Pulmonary artery endothelial cell (primary cell): Measurements from ENCODE around the gene GRM2. TPM values are rescaled to one million over a fixed set of nuclear protein-coding genes. Genes with fewer than 3 reads are reported as not detected.

Experiments used
- DNase-seq: peaks from one replicate; pipeline ENCODE4 v3.0.0-alpha.2; 2011; ENCODE audit warnings: low read depth, low spot score
- total RNA-seq: library from RNA; depleted of rRNA; stranded (reverse); fragments of >200 nt; gene quantifications from 2 replicates; pipeline ENCODE4 v1.2.3, GENCODE V29; 2014

Gene GRM2
- 0.18 TPM in 1 of 2 replicates, not detected in the other for total RNA-seq

DNA sequence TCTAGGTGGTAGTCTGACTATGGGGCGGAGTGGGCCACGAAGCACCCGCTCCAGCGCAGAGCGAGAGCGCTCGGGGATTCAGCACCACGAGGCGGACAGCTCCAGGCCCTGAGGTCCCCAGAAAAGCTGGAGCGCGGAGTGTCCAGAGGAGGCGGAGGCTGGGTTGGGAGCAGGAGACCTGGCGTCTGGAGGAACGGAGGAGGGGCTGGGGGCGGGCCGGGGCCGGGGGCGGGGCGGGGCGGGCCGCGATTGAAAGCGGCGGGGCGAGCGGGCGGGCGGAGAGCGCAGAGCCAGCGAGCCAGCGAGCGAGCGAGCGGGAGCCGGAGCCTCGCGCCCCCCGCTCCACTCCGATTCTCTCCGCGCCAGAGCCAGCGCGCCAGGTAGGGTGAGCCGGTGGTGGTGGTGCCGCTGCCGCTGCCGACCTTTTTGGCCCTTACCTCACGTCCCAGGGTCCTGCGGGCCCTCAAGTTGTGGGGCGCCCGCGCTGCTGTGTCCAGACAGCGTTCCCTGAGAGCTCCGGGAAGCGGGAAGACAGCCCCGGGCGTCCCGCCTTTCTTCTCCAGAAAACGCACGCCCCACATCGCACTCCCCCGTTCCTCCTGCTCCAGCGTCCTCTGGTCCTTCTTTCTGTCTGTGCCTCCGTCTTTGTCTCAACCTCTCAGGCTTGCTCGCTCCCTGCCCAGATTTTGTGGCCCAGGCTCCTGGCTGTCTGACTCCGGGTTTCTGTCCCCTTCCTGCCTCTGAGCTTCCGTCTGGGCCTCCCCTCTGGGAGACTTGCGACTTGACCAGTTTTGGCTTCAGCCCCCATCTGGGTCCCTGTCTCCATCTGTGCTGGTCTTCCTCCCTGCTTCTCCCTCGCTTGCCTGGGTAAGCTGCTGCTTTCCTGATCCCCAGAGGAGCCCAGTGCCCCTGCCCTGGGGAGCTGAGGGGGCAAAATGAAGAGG lies at the start of gene GRM2:
TSS of gene GRM2 (plus strand) at position 281 of the 944 bp plus-strand sequence. CDS start 1,916 bp downstream, outside the sequence.
- peak; percentile 47 for DNase-seq

DNA sequence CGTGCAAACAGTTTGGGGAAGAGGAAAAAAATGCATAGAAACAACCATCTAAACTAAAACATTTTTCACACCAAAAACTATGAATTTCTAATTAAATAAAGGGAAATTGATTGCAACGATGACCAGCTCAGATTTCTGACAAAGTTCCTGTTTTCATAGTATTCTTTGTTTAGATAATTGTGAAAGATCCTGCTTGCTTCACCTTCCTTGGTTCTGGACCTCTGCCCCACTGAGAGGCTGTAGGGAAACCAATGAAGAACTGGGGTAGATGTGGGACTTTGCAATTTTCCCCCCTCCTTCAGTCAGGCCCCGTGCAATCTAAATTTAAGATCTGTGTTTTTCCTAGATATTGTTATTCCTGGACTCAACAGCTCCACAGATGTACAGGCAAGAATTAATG lies 49.6 kb upstream of the GRM2 start:
- no peak for DNase-seq

DNA sequence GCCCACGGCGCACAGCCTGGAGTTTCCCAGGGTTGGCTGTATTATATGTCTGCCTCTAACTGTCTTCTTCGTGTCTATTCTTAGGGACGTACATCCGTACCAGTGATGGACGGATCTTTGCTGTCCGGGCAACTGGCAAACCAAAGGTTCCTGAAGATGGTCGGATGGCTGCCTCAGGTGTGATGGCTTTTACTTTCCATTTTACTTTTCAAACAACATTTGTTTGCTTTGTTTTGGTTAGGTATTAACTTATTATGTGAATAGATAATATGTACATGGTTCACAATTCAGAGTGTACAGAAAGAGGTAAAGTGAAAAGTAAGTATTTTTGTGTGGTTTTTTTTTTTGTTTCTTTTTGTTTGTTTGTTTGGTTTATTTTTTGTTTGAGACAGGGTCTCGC lies 46.9 kb upstream of the GRM2 start:
- DNase-seq: no peak

DNA sequence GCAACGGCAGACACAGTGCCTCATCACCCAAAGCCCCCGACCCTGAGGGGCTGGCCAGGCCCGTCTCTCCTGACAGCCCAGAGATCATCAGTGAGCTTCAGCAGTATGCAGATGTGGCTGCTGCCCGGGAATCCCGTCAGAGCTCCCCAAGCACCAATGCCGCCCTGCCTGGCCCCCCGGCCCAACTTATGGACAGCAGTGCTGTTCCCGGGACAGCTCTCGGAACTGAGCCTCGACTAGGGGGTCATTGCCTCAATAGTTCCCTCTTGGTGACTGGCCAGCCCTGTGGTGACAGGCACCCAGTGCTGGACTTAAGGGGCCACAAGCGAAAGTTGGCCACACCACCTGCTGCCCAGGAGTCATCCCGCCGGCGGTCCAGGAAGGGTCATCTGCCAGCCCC lies 44.4 kb upstream of the GRM2 start:
- DNase-seq: no peak

DNA sequence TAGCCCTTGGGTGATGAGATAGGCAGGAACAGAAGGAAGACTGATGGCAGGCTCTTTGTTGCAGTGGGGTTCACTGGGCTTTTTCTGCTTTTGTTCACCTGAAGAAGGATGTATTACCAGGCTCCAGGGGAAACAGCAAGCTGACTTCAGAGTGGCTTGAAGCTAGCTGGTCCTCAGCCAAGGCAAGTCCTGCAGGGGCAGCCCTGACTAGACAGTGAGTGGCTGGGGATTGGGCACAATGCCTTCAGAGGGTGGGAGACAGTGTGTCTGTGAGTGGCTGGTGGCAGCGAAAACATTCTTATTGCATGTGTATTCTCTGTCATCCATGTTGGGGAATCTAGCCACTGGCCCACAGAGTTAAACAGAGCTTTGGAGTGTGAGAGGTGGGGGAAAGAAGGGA lies 38.1 kb upstream of the GRM2 start:
- DNase-seq: no peak

DNA sequence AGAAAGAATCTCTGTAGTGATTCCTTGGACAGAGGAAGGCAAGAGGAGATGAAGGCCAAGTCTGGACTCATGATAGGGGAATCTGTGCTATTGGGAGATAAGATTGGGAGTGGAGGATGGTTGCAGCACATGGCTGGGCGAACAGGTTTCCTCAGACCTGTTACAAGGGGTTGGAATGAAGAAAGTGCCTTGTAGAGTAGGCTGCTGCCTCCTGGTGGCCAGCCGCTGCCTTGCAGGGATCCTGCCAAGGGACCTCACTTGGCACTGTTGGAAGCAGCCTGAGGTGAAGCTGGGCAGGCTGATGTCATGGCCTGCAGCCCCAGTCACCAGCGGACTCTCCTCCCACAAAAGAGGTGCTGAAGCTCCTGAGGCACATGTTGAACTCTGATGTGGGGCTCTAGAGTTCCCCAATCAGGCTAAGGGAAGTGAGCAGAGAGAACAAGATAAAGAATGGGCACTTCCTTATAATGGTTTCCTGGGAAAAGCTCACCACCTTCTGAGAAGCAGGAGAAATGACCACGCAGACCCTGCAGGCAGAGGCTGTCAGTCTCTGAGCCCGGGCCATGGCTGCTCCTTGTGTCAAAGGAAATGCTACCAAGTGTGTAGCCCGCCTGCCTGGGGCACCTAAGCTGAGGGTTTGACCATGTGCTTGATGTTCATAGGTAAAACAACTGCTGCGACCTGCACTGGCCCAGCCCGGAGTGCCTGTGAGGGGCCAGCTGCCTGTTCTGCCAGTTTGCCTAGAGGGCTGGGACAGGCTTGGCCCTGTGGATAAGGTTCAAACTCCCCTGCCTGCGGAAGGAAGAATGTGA lies 37.4 kb upstream of the GRM2 start:
- peak; percentile 50 for DNase-seq

DNA sequence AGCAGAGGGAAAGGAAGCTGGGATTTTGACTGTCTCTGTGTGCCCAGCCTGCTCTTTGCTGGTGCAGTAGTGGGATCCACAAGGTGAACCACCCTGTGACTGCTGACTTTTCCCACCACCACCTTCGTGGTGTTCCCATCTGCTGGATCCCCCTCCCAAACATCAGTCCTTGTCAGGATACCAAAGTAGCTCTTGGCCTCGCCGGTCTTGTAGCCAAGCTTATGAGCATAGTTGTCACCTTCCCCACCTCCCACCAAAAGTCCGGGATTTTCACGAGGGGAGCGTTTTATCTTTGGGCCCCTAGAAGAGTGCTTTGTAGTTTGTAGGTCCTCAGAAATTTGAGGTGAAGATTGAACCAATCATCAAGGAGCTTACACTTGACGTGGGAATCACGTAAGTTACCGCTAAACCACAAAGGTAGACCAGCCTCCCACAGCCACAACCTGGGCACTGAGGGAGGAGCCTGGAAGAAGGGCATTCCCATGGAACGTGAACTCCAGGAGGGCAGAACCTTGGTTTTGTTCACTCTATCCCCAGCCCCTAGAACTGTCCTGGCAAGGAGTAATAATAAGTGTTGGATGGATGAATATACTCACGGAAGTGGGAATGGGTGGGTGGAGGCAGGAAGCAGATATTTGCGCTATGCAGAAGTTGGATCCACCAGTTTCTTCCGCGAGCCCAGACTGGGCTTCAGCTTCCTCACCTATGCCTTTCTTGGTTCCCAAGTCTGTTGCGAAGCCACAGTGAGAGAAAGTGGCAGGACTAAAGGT lies 36.6 kb upstream of the GRM2 start:
- no peak for DNase-seq

DNA sequence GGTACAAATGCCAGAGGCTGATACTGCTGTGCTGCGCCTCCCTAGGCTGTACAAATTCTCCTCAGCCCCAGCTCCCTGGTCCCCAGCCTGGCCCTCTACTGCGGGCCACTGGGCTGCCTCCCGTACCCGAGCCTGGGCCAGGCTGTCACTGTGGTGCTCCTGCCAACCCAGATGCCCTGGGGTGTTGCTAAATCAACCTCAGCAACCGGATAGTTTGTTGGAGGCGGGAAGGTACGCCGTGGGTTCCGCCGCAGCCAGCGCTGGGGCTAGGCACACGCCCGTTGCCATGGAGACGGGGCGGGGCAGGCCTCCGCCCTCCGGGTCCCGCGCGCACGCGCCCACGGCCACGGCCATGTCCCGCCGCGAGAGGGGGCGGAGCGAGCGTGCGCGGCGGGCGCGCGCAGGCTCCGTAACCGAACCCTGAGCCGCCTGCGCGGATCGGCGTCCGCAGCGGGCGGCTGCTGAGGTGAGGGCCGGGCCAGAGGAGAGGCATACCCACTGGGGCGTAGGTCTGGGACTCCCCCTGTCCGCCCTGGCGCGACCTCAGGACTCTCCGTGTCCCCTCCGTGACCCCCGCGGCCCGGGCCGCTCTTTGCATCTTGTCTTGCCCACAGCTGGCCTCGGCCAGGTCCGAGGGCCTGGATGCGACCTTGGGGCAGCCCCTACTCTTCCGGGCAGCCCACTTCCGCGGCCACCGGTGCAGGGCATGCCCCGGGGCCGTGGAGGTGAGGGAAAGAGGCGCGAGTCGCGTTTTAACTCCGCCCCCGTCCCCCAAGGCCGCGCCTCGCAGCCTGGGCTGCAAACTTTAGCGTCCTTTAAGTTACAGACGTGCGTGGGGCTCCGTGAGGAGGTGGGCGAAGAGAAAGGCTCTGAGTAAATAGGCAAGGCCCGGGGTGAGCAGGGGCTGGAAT lies 35.8 kb upstream of the GRM2 start, which contains the start of gene TEX264:
TSS of gene TEX264 (plus strand) at position 430 of the 911 bp plus-strand sequence. CDS start 3,053 bp downstream, outside the sequence.
- DNase-seq: no peak

DNA sequence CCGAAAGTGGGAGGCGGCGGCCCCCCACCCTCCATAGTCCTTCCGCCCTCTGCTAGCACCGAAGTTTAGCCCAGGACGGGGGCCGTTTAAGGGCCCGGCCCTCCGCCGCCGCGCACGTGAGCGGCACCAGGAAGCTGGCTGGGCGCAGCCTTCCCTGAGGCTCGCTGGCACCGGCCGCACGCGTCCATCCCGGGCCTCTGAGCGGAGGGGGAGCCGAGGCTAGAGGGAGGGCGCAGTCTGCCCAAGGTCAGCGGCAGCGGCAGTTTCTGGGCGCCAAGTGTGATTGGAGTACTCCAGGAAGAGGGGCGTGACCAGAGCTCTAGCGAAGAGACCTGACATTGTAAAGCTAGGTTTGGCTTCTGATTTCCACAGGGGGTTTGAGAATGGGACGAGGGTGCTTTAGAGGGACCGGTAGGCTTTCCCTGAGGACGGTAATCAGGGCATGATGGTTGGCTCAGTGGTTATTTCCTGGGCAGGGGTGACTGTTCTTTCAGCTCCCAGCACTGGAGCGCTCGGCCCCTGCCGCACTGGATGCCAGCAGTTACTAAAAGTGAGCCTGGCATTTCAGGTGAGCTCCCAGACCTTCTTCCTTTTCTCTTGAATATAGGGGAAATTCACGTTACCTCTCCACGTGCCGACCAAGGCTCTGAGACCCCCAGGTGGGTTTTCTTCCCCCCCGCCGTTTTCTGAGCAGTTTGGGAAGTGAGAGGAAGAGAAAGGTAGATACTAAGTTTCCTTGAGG lies 35.0 kb upstream of the GRM2 start:
- no peak for DNase-seq

DNA sequence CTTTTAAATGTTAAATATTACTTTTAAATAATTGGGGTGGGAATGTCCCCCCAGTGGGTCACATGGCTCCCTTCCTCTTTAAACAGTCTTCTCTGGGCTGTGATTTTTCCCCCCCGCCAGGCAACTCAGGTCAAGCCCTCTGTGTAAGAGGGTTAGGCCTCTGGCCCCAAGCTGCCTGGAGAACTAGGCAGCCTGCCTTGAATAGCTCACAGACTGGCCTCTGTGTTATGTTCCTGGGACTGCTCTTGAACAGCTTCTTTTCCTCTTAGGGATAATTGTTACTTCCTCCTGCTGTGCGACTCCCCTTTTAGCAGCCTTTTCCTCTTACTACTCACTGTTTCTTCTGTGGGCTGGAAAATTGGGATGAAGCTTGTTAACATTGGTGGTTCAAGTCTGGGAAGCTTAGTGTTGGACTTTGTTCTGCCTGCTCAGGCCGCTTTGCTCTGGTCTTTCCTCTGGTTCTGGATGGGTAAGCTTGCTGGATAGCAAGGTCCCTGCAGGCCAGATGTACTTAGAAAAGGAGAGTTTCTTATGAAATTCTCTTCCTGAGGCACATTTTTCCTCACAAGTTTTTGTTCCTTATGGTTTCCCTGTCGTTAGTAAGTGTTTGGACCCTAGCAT lies 33.6 kb upstream of the GRM2 start:
- DNase-seq: no peak

DNA sequence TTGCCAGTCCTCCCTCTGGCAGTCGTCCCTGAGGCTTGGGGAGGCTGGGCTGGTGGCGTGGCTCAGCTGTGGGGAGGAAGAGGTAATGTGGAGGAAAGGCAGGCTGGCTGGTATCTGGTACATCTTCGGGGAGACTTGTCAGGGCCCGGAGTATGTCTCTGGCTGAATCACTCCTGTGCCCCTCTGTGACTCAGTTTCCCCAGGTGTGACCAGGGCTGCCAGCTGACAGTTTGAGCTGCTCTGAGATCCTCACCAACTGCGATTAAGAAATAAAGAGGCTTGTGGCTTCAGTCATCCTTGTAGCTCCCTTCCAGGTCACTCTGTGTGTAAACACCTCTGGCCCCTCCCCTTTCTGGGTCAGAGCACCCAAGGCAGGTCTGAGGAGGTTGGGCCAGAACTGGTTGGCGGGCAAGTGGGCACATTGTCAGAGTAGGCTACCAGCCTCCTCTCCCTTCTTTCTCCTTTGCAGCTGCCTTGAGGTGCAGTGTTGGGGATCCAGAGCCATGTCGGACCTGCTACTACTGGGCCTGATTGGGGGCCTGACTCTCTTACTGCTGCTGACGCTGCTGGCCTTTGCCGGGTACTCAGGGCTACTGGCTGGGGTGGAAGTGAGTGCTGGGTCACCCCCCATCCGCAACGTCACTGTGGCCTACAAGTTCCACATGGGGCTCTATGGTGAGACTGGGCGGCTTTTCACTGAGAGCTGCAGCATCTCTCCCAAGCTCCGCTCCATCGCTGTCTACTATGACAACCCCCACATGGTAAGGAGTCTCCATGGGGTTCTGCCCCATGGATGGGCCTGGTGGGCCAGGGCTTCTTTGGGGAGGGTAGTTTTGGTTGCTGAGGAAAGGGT lies 32.8 kb upstream of the GRM2 start:
- no peak for DNase-seq

DNA sequence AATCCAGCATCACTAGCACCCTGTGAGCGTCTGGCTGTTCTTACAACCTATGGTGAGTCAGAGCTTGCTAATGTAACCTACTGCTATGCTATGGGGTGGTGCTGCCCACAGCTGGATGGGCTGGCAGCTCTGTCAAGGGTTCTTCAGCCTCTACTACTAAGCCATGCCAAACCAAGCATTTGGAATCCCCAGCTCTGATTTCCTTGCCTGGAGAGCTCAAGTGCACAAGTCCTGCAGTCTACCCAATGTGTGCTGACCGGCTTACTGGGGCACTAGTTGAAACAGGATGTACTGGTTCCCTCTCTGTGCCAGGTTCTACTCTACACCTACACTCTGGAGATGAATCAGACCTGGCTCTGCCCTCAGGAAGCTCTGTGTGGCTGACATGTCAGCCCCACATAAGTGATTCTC lies 31.7 kb upstream of the GRM2 start:
- DNase-seq: no peak

DNA sequence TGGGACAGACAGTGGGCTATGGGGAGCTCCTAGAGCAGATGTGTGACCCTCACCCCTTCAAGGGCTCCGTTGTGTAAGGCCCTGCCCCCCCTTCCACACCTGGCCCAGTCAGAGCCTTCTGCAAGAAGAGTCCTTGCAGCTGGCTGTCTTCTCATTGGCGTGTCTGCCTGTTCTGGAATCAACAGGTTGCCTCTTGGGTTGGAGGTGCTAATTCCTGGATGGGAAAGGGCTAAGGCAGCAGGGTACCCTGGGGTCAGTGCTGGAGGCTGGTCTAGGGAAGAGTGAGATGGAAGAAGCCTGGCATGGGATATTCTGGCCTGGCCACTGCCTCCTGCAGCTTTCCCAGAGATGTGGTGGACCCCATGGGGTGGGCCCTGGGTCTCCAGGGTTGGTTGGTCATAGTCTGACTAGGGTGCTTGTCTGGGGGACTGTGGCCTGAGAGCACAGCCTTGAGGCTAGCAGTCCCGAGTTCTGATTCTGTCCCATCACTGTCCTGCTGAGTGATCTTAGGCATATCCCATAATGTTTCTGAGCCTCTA lies 30.7 kb upstream of the GRM2 start:
- no peak for DNase-seq

DNA sequence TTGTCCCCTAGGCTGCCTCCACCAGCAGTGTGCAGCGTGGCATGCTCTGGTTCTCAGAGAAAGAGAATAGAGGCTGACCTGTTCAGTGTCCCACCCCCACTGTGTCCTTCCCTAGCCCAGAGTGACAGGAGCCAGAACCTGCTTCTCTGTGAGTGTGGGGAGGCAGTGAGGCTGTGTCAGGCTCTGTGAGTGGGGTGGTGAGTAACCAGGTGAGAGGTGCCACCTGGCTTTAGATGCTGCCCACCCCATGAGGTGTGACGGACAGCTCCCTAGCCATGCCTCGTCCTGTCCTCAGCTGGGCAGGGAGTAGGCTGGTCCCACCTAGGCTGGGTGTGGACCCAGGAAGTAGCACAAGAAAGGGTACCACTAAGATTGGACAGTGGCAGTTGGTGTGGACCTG lies 29.5 kb upstream of the GRM2 start:
- no peak for DNase-seq

DNA sequence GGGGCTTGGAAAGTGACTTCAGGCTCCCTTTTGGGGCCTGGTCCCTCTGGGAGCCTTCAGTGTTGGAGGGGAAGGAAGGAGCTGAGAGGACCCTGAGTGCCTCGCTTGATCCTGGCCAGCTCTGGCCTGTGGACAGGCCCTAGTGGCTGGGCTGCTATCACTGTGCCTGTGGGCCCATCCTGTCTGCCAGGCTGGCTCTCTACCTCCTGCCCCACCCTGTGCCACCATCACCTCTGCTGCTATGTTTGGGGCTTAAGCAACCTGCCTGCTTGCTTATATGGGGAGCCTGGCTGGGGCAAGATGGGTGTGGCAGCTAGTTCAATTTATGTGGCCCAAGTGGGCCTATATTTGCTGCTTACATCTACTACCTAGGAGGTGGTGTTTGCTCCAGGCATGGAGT lies 28.7 kb upstream of the GRM2 start:
- DNase-seq: no peak

DNA sequence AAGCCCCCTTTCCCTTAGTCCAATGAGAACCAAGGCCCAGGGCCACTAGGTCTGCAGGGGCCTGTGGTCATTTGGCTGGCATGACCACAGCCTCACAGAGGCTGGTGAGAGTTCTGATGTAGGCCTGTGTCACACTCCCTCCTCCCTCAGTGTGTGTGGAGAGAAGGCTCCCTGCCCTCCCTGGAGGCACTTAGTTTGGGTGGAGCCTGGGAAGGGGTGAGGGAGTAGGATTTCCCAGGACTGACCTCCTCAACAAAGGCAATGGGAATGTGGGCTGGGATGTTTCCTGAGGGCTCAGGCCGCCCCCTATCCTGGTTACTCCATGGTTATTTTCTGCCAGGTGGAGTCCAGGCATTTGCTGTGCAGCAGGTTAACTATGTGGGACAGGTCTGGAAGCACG lies 28.2 kb upstream of the GRM2 start:
- DNase-seq: no peak

DNA sequence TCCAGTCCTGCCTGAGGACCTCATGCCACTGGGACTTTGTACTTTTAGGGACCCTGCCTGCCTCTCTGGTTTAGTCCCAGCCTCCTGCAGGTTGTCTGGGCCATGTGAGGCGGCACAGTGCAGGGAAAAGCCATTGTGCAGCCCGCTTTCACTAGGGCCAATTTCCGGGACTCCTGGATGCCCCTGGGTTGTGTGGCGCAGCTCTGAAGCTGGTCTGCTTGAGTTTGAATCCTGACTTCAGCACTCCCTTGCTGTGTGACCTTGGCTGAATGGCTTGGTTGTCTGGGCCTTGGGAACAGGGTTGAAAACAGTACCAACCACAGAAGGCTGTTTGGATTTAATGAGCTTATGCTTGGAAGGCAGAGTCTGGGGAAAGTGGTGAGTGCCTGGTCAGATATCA lies 27.6 kb upstream of the GRM2 start:
- DNase-seq: no peak

DNA sequence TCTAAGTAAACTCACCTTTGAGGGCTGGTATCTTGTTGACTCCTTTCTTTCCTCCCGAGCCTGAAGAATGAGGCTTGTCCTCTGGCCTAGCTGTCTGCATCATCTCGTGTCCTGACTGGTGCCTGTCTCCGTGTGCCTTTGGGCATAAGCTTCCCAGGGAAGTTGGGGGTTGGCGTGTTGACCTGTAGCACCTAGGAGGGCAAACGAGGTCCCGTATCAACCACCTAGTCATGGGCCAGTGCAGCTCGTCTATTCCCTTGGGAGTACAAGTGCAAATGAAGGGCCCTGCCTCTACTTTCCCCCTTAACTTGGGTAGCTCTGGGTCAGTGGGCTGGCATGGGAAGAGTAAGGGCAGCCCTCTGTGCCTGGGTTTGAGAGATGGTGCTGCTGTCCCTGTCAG lies 27.1 kb upstream of the GRM2 start:
- no peak for DNase-seq
